Urinary bladder (tissue), 4 donors: Measurements from ENCODE around the gene RHOH. TPM values are rescaled to one million over a fixed set of nuclear protein-coding genes. Genes with fewer than 3 reads are reported as not detected.

ENCODE experiments used
- DNase-seq: peaks from one replicate; pipeline ENCODE4 v3.0.0-alpha.2; 2015; ENCODE audit errors: extremely low spot score
- H3K27ac ChIP-seq: one replicate; pipeline ENCODE4 v1.5.1; 2013; ENCODE audit warnings: low read depth, mild to moderate bottlenecking, moderate library complexity
- H3K36me3 ChIP-seq: one replicate; pipeline ENCODE4 v1.6.1; 2013; ENCODE audit warnings: mild to moderate bottlenecking, moderate library complexity; ENCODE audit not compliant: insufficient read depth
- H3K4me1 ChIP-seq: one replicate; pipeline ENCODE4 v1.6.1; 2013; ENCODE audit warnings: mild to moderate bottlenecking, moderate library complexity; ENCODE audit not compliant: insufficient read depth
- H3K4me3 ChIP-seq: one replicate; pipeline ENCODE4 v1.5.1; 2013; ENCODE audit warnings: low read depth, low read length
- WGBS: extraction: QIAGEN DNeasy Blood & Tissue Kit; methylation state at CpG from one replicate; pipeline ENCODE4 v1.1.7; 2013; 5-methylcytosine and 5-hydroxymethylcytosine counted together
- polyA plus RNA-seq: library from polyadenylated mRNA; stranded (reverse); fragments of 200-250 nt; gene quantifications from one replicate; pipeline ENCODE4 v1.2.3, GENCODE V29; 2013
- total RNA-seq: library from RNA; depleted of rRNA; stranded (reverse); fragments of >200 nt; gene quantifications from one replicate; pipeline ENCODE4 v1.2.3, GENCODE V29; 2014
- donor health status: healthy with polysubstance abuse.
- donor health status: healthy.

Gene RHOH
- total and polyA plus RNA-seq, 2 donors, result 1.6 to 3.2 TPM

DNA sequence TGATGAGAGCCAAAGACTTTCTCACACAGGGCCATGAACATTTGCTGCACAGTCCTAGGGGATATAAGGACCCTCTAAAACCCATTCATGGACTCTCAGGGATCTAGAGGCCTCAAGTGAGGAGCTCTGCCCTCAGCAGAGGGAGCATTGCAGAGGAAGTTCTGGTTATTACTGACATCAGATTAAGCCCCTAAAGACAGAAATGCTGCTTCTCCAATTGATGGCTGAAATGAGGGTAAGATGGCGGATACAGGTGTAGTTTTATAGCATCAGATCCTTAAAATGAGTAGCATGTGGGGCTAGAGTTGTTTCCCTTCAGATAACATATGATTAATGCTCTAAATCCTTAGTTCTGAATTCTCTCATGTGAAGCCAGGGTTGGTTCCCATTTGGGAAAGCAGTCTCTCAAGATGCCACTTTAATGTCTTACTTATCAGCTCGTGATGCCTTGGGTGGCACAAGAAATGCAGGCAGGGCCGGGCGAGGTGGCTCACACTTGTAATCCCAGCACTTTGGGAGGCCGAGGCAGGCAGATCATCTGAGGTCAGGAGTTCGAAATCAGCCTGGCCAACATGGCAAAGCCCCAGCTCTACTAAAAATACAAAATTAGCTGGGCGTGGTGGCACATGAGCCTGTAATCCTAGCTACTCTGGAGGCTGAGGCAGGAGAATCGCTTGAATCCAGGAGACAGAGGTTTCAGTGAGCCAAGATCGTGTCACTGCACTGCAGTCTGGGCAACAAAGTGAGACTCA is 7.9 kb downstream of the RHOH start:
- no peak for DNase-seq
- WGBS, result 79% methylated on average over 9 of the region's 9 CpGs
- Histone ChIP-seq H3K4me3 (no peak overlapping the region), H3K27ac (no peak overlapping the region), H3K36me3 (no peaks in the 10 kb centered on the region), H3K4me1 (no peaks in the 10 kb centered on the region)

GRCh38 chr4:40205259-40206198 is 8.7 kb downstream of the RHOH start:
- no peak overlapping the region for H3K27ac ChIP-seq
- 60% methylated on average over 6 of the region's 6 CpGs for WGBS
- no peak for DNase-seq
- no peak overlapping the region for H3K4me3 ChIP-seq
- no peaks in the 10 kb centered on the region for H3K4me1 ChIP-seq
- H3K36me3 ChIP-seq, result no peaks in the 10 kb centered on the region

- 64% methylated on average over 2 of the region's 2 CpGs for WGBS
- no peak overlapping the region for H3K27ac ChIP-seq
- no peak for DNase-seq
Observed at GRCh38 chr4:40206426-40206825, 9.6 kb downstream of the RHOH start.

DNA sequence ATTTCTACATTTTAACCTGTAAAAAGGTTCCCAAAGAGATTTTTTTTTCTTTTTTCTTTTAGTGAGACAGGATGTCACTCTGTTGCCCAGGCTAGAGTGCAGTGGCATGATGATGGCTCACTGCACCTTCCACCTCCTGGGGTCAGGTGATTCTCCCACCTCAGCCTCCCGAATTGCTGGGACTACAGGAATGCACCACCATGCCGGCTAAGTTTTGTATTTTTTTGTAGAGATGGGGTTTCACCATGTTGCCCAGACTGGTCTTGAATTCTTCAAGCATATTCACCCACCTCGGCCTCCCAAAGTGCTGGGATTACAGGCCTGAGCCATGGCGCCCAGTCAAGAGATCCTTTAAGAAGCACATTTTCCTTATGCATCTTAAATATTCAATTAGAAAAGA is 12.6 kb downstream of the RHOH start:
- H3K4me1 ChIP-seq, result no peaks in the 10 kb centered on the region
- no peak overlapping the region for H3K4me3 ChIP-seq
- H3K27ac ChIP-seq, result no peak overlapping the region
- whole genome bisulfite sequencing, result 91% methylated on average over 4 of the region's 4 CpGs
- H3K36me3 ChIP-seq, result no peaks in the 10 kb centered on the region
- DNase-seq, result no peak

More at GRCh38 chr4:40206426-40206825, 9.6 kb downstream of the RHOH start:
- H3K36me3 ChIP-seq, result no peaks in the 10 kb centered on the region
- no peaks in the 10 kb centered on the region for H3K4me1 ChIP-seq
- no peak overlapping the region for H3K4me3 ChIP-seq

DNA sequence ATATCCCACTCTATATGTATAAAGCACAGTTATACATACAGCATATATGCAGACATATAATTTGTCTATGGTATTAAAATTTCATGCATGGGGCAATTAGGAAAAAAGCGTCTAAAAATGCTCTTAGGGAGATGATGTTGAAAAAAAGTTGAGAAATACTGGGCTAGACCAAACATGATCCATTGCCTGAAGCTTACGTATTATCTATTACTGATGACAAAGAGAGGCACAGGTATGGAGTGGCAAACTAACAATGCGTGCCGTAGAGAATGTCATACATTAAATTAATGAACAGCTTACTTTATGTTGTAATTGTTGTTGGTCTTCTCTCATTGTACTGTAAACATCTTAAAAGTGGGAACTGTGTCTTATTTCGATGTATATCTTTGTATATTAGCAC is 13.9 kb downstream of the RHOH start:
- no peaks in the 10 kb centered on the region for H3K4me1 ChIP-seq
- H3K36me3 ChIP-seq, result no peaks in the 10 kb centered on the region
- DNase-seq, result no peak
- WGBS, result 93% methylated on average over 5 of the region's 5 CpGs
- no peak overlapping the region for H3K4me3 ChIP-seq
- no peak overlapping the region for H3K27ac ChIP-seq

DNA sequence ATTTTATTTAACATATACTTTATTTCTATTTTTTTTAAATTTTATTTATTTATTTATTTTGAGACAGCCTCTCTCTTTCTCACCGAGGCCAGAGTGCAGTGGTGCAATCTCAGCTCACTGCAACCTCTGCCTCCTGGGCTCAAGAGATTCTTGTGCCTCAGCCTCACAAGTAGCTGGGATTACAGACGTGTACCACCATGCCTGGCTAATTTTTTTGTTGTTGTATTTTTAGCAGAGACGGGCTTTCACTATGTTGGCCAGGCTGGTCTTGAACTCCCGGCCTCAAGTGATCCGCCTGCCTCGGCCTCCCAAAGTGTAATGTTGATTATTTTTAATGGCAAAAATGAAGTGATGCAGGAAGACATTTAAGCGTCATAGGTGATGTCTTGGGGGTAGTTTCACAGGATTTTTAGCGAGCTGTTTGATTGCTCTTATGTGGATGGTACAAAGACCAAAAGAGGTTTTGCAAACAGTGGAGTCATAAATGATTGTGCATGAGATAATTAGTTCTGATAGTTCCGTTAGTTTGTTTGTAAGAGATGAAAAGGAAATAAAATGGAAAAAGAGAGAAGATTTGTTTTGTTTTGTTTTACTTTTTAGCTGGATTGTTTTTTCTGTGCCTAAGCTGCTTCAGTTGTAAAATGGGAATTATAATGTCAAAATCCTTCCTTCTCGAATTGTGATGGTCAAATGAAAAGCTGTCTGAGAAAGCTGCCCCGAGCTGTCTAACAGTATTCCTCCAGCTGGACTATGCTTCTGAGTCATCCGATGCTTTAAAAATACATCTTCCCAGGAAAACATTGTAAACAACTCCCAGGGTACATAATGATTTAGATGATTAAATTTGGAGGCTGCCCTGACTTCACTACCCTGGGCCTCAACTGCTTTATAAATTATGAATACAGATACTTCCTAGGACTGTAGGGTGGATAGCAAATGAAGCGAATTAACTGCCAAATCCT is 14.7 kb downstream of the RHOH start:
- Histone ChIP-seq H3K27ac (no peak overlapping the region), H3K4me1 (no peaks in the 10 kb centered on the region), H3K36me3 (no peaks in the 10 kb centered on the region), H3K4me3 (no peak overlapping the region)
- 75% methylated on average over 13 of the region's 13 CpGs for WGBS
- DNase-seq, result no peak

- no peak overlapping the region for H3K27ac ChIP-seq
- WGBS, result 37% methylated on average over 6 of the region's 6 CpGs
Observed at GRCh38 chr4:40212674-40213527, 16.1 kb downstream of the RHOH start.

GRCh38 chr4:40214038-40214437 is 17.2 kb downstream of the RHOH start:
- no peak overlapping the region for H3K4me3 ChIP-seq
- H3K36me3 ChIP-seq, result no peaks in the 10 kb centered on the region
- H3K4me1 ChIP-seq, result no peaks in the 10 kb centered on the region
- DNase-seq, result no peak
- WGBS, result 94% methylated on average over 7 of the region's 7 CpGs
- no peak overlapping the region for H3K27ac ChIP-seq

More at GRCh38 chr4:40212674-40213527, 16.1 kb downstream of the RHOH start:
- no peak for DNase-seq
- Histone ChIP-seq H3K36me3 (no peaks in the 10 kb centered on the region), H3K4me1 (no peaks in the 10 kb centered on the region), H3K4me3 (no peak overlapping the region)

- no peaks in the 10 kb centered on the region for H3K36me3 ChIP-seq
- 83% methylated on average over 9 of the region's 9 CpGs for WGBS
Observed at GRCh38 chr4:40214661-40215418, 18.0 kb downstream of the RHOH start.

GRCh38 chr4:40216622-40217366 is 20.0 kb downstream of the RHOH start:
- H3K4me3 ChIP-seq, result no peak overlapping the region
- no peak overlapping the region for H3K27ac ChIP-seq
- DNase-seq, result no peak
- no peaks in the 10 kb centered on the region for H3K4me1 ChIP-seq
- no peaks in the 10 kb centered on the region for H3K36me3 ChIP-seq
- 73% methylated on average over 4 of the region's 4 CpGs for WGBS

More at GRCh38 chr4:40214661-40215418, 18.0 kb downstream of the RHOH start:
- H3K4me3 ChIP-seq, result no peak overlapping the region
- no peaks in the 10 kb centered on the region for H3K4me1 ChIP-seq
- no peak overlapping the region for H3K27ac ChIP-seq
- DNase-seq, result no peak

GRCh38 chr4:40221744-40222143 is 24.9 kb downstream of the RHOH start:
- Histone ChIP-seq H3K4me3 (no peak overlapping the region), H3K36me3 (no peaks in the 10 kb centered on the region), H3K27ac (no peak overlapping the region), H3K4me1 (no peaks in the 10 kb centered on the region)
- WGBS, result 78% methylated on average over 1 of the region's 1 CpG
- no peak for DNase-seq
